ENCODE data around the gene TRMT112. TPM values are rescaled to one million over a fixed set of nuclear protein-coding genes. Genes with fewer than 3 reads are reported as not detected.

TRMT112 gene
- total RNA-seq, 4 donors from 2014 or later: 228 to 435 (median 237) TPM

GRCh38 chr11:64284048-64284961, 33.1 kb downstream of the TRMT112 start, which contains the start of gene BAD:
TSS of gene BAD (minus strand) at chr11:64284665. CDS start at chr11:64284368, 297 bp downstream.
- intact Hi-C loops (cut with DNase I): no loop called here
- no peaks in the 10 kb centered on the region for H3K27me3 ChIP-seq
- TF ChIP-seq POLR2A (IDR thresholded peaks at IDR 0.05) (peak in 1 of 2 donors; percentile 79), CTCF (IDR thresholded peaks at IDR 0.05) (no peak)
- H3K4me1 ChIP-seq: peaks cover 9 to 23% of the 10 kb centered on the region in 2 donors
- 4 to 34% methylated on average over 2 to 24 of the region's 44 CpGs for WGBS, 2 donors
- H3K36me3 ChIP-seq: no peaks in the 10 kb centered on the region
- H3K27ac ChIP-seq: peak within 1 kb of the TSS; percentile 83 to 91 (median 90)
- peak; percentile 95 to 96 for DNase-seq
- peak within 1 kb of the TSS; percentile 81 to 91 (median 88) for H3K4me3 ChIP-seq (replicated peaks in 1 of 3)
- no peaks in the 10 kb centered on the region for H3K9me3 ChIP-seq

- no peak for DNase-seq
- Histone ChIP-seq H3K27me3 (no peaks in the 10 kb centered on the region), H3K4me3 (replicated peaks in 1 of 3) (no peak overlapping the region), H3K27ac (no peak overlapping the region), H3K36me3 (peaks cover 0 to 7% of the 10 kb centered on the region in 2 donors), H3K9me3 (no peaks in the 10 kb centered on the region), H3K4me1 (peaks cover 9 to 23% of the 10 kb centered on the region in 2 donors)
- TF ChIP-seq CTCF (IDR thresholded peaks at IDR 0.05) (no peak), POLR2A (IDR thresholded peaks at IDR 0.05) (no peak)
- WGBS, 2 donors: 94% methylated on average over 3 of the region's 3 CpGs
- intact Hi-C loops (cut with DNase I): no loop called here
Observed at GRCh38 chr11:64283092-64283491, 34.3 kb downstream of the TRMT112 start.

GRCh38 chr11:64281957-64282770, 35.2 kb downstream of the TRMT112 start:
- no peak overlapping the region for H3K27ac ChIP-seq
- H3K4me3 ChIP-seq (replicated peaks in 1 of 3): no peak overlapping the region
- H3K4me1 ChIP-seq: peaks cover 9 to 23% of the 10 kb centered on the region in 2 donors
- intact Hi-C loops (cut with DNase I): no loop called here
- H3K9me3 ChIP-seq: no peaks in the 10 kb centered on the region
- peaks cover 3 to 7% of the 10 kb centered on the region in 2 donors for H3K36me3 ChIP-seq
- DNase-seq: no peak
- 97% methylated on average over 22 of the region's 22 CpGs for WGBS, 2 donors
- TF ChIP-seq POLR2A (IDR thresholded peaks at IDR 0.05) (no peak), CTCF (IDR thresholded peaks at IDR 0.05) (no peak)
- no peaks in the 10 kb centered on the region for H3K27me3 ChIP-seq

GRCh38 chr11:64278576-64279190, 38.7 kb downstream of the TRMT112 start:
- intact Hi-C loops (cut with DNase I): no loop called here
- H3K9me3 ChIP-seq: no peaks in the 10 kb centered on the region
- H3K27me3 ChIP-seq: no peaks in the 10 kb centered on the region
- TF ChIP-seq CTCF (IDR thresholded peaks at IDR 0.05) (no peak), POLR2A (IDR thresholded peaks at IDR 0.05) (no peak)
- 85 to 86% methylated on average over 8 of the region's 8 CpGs for WGBS, 2 donors
- DNase-seq: no peak
- H3K4me3 ChIP-seq (replicated peaks in 1 of 3): no peak overlapping the region
- H3K36me3 ChIP-seq: peaks cover 7 to 11% of the 10 kb centered on the region in 2 donors
- H3K27ac ChIP-seq: no peak overlapping the region
- peaks cover 3 to 9% of the 10 kb centered on the region in 2 donors for H3K4me1 ChIP-seq

Measured in thyroid gland (tissue), 4 donors.